ENCODE measurements around the gene SYT17.

The SYT17 gene
- 0 reads per million in 4 donors for total RNA-seq

GRCh38 chr16:19167710-19168370, at the start of gene SYT17:
Gene SYT17 (plus strand): TSS chr16:19168240. CDS start chr16:19168647, 407 bp downstream.
- peak in 1 of 5 donors; percentile 37 for DNase-seq

GRCh38 chr16:19118938-19119431, 49.1 kb upstream of the SYT17 start:
- DNase-seq = peak in 1 of 5 donors; percentile 36

DNA sequence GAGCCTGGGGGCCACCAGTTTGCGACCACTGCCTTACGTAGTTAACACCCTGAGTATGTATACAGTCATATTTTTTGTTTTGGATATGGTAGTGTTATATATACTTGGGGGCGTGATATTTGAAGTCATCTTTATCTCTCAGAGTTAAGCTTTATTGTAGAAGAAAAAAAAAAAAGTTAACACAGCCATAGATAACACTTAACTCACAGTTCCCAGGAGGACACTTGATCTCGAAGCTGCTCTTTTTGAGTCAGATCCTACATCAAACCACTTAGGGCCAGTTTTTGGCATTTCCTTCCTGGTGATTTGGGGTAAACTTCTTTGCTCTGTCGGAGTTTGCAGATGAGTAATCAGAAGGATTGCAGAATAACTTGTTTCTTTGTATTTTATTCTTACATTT, 48.5 kb upstream of the SYT17 start:
- DNase-seq = peak in 1 of 5 donors; percentile 55

DNA sequence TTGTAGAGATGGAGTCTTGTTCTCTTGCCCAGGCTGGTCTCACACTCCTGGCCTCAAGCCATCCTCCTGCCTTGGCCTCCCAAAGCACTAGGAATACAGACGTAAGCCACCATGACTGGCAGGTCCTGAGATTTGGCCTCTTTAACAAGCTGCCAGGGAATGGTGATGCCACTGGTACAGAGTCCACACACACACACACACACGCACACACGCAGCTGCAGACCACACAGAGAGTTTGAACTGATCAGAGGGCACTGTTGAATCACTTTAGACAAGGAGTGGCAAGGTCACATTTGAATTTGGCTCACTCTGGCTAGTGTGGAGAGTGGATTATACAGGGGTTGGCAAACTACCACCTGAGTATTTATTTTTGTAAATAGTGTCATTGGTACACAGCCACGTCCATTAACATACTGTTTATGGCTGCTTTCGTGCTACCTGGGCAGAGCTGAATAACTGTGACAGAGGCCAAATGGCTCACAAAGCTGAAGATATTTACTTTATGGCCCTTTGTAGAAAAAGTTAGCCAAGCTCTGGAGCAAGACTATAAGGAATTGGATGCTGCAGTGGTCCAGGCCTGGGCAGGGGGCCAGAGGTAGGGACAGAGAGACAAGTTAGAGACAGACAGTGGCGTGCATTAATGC, 44.4 kb upstream of the SYT17 start:
- DNase-seq = no peak

- DNase-seq = no peak
Observed at GRCh38 chr16:19126300-19126699, 41.7 kb upstream of the SYT17 start.

DNA sequence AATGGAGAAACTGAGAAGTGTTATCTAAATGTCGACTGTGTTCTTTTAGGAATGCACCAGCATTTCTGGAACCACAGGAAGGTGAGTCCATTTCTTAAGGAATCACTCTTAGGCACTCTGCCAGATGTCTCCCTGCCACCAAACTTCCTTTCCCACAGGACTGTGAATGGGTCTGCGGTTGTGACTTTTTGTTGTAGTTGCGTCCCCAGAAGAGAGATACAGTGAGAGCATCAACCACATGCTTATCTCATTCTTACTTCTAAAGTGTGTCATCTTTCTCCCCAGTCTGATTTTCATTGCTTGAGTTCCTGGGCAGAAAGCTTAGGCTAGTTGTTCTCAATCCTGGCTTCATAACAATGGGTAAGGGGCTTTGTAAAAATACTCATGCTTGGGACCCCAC, 40.8 kb upstream of the SYT17 start:
- DNase-seq = peak in 1 of 5 donors; percentile 43

GRCh38 chr16:19127674-19128131, 40.3 kb upstream of the SYT17 start:
- DNase-seq = peak in 1 of 5 donors; percentile 31

DNA sequence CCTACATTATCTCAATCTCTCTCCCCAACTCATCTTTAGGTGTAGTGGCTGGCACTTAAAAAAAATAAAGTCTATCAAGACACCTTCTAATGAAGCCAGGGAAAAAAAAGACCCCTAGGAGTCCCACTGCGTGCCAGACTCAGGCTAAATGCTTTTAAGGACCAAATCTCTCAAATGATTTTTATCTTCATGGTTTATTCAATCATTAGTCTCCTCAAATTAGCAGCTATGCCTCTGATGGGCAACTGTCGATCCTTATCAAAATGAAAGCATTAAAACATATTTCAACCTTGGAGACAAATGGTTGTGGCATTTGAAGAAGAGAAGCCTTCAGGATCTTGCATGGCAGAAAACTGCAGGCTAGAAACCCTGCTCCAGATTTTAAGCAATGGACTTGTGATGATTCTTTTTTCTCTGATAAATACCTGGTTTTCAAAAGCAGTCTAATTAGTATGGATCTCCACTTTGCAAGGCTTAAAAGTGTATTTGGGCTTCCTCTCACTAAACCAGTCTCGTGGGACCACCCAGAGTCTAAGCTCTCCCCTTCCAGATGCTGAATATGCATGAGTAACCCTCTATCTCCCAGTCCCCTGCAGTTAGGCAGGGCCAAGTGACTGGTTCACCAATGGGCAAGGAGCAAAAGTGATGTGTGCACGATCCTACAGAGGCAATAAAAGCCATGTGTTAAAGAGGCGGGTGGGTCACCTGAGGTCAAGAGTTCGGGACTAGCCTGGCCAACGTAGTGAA, 39.4 kb upstream of the SYT17 start:
- DNase-seq = no peak

DNA sequence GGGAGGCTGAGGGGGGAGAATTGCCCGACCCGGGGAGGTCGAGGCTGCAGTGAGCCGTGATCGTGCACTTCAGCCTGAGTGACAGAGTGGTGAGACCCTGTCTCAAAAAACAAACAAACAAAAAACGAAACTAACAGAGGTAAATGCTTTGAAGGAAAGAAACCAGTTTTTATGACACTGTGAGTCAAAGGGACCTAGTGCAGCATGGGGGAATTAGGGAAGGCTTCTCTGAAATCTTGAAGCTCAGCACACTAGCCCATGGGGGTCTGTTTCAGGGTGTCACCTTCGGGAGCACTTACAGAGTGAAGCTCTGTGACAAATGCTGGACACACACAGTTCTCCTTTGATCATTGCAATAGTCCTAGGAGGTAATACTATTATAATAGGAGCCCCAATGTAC, 37.7 kb upstream of the SYT17 start:
- no peak for DNase-seq

DNA sequence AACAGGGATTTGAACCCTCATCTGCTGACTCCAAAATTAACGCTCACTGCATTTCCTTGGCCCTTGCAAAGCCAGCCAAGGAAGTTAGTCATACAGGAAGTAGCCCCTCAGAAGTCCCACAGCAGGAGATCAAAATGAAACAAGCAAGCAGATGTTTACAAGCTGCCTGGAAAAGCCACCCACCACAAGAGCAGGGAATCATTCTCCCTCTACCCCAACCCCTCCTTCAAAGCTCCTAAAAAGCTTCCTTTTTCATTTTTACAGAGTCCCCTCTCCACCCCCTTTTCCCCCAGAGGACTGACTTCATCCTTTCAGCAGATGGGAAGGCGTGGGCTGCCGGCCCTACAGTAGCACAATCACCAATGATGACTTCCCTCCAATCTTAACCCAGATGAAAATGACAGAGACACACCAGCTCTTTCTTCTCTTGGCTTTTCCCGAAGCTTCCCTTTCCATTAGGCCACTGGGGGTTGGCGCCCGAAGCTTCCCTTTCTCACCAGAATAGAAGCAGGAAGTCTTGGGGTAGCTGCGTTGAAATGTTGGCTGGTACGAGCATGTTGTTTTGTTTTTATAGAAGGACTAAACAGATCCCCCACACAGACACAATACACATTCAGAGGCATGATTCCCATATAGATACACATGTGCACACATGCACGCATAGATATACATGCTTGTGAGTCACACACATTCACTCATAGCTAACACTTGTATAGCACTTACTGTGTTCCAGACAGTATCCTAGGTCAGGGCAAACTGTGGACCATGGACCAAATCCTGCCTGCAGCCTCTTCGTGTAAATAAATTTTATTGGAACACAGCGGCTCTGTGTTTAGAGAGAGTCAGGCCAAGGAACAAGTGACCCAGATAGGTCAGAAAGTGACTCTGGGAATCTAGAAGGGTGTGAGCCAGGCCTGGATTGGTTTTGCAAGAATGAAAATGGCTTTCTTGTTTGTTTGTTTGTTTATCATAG, 36.9 kb upstream of the SYT17 start:
- peak in 1 of 5 donors; percentile 29 for DNase-seq

DNA sequence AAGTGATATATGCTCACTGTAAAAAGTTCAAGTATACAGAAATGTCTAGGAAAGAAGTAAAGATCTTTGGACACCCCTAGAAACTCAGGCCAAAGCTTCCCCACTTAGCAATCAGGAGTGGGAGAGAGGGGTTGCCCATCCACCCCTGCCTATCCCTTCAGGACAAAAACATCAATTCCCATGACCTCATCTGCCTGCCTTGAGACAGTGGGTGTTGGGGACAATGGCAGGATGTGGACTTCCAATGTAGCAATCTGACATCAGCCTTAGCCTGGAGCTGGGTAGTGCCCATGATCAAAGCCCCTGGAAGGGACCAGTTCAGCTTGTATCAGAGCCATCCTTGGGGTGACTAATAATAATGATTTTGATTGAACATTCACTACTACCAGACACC, 36.2 kb upstream of the SYT17 start:
- DNase-seq = no peak

DNA sequence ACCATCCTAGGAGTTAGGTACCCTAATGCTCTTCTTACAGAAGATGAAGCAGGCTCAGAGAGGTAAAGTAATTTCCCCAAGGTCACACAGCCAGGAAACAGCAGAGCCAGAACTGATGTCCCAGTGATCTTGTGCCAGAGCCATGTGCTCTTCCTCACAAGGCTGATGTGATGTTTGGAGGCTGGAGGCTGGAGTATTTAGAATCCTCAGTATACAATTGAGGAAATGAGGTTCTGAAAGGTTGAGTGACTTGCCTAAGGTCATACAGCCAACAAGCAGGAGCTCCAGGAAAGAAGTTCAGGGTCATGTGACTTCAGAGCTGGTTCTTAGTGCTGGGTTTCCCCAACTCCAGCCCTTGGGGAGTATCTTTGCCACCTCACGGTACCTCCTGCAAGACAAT, 35.8 kb upstream of the SYT17 start:
- DNase-seq = no peak

- DNase-seq = no peak
Observed at GRCh38 chr16:19132898-19133297, 35.1 kb upstream of the SYT17 start.

- no peak for DNase-seq
Observed at GRCh38 chr16:19133600-19133999, 34.4 kb upstream of the SYT17 start.

GRCh38 chr16:19135201-19135842, 32.7 kb upstream of the SYT17 start:
- no peak for DNase-seq

DNA sequence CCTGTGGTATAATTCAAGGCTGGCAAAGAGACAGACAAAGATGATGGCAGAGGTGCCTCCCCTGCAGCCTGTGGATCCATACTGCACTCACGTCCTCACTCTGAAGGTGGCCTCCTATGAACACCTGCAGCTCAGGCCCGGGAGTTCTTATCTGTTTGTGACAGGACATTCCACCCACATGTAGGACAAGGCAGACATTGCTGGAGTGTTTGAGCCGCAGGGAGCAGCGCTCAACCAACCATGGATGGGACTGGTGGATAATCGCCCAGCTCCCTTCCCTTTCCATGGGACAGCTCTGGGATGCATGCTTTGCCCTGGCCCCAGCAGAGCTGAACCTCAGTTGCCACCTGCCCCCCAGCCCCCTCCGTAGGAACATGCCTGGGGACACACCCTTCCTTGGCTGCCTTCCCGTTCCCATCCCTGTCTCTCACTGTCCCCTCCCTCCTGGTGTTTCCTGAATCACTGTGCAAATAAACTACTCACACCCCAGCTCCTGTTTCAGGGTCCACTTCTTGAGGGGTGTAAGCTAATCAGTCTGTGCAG, 32.1 kb upstream of the SYT17 start:
- DNase-seq = no peak

DNA sequence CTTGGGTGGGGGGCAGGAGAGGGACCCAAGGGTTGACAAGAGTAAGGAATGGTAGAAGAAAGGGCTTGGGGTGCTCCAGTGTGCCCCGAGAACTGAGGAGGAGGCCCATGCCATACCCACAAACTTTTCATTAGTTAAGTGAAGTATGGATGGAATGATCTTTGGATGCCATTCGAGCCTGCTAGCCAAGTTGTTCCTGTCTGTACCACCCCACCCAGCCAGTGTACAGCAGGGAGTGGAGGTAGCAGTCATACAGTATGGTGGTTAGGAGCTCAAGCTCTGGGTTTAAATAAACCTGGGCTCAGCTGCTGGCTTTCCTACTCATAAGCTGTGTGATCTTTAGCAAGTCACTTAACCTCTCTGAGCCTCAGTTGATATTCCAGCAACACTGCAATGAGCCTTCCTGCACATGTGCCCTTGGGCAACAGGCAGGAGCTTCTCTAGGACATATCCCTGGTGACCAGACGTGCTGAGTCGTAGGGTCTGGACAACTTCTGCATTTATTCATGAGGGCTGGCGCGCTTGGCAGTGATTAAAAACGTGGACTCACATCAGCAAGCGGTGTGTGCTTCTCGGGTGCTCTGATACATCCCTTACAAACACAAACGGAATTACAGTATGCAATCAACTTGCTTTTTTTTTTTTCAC, 31.4 kb upstream of the SYT17 start:
- no peak for DNase-seq

GRCh38 chr16:19137201-19138128, 30.6 kb upstream of the SYT17 start:
- DNase-seq = no peak

DNA sequence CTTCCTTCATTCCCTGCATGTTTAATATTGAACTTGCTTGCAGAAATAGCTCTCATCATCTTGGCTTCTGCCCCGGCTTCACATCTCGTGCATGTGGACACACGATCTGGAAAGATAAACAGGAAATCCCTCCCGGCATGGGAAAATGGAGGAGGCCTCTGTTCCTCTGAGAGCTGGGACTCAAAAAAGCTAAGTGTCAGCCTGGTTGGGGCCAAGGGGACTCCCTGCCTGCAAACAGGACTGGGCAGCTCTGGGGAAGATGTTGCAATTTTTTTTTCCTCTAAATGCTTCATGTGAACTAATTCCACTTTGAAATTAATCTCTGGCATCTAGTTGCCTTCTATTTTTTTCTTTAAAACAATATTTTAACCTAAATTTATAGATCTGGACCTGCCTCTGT, 29.4 kb upstream of the SYT17 start:
- no peak for DNase-seq
